GM18502 (cell line): ENCODE measurements around the gene SEPTIN14.
"Not testable (repeated sequence)": the region's sequence is repeated elsewhere in the genome, so short reads cannot be mapped to it uniquely, and the experiment has no call there.

Source experiments
- ATAC-seq: cut with Tn5 transposase; IDR thresholded peaks from one replicate; pipeline ENCODE4 v1.9.1; 2021; ENCODE audit warnings: mild to moderate bottlenecking; ENCODE audit not compliant: unreplicated experiment, poor library complexity

The SEPTIN14 gene

DNA sequence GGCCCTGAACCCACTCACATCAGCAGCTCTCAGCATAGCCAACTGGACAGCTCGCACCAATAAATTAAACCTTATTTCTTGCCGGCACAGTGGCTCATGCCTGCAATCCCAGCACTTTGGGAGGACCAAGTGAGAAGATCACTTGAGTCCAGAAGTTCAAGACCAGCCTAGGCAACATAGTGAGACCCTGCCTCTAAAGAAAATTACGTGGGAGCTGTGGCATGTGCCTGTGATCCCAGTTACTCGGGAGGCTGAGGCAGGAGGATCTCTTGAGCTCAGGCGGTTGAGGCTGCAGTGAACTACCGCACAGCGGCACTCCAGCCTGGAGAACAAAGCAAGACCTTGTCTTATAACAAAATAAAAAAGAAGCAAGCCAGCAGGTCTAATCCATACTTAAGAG lies 75.7 kb downstream of the SEPTIN14 start:
- ATAC-seq, result no peak

DNA sequence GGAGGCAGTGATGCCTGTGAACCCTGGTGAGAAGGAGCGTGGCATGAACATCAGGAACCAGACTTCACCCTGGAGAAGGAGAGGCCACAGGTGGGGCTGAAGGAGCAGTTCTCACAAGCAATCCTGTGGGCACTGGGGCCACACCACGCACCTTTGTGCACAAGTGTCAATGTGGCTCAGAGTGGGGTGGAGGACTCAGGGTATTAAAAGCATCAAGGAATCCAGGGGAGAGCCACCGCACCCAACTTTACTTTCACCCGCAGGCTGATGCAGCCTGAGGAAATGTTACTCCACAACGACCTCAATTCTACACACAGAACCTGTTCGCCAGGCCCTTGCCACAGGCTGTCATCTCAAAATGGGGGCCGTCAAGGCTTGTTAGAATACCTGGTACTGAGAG lies 77.1 kb downstream of the SEPTIN14 start:
- not testable (repeated sequence) for ATAC-seq

DNA sequence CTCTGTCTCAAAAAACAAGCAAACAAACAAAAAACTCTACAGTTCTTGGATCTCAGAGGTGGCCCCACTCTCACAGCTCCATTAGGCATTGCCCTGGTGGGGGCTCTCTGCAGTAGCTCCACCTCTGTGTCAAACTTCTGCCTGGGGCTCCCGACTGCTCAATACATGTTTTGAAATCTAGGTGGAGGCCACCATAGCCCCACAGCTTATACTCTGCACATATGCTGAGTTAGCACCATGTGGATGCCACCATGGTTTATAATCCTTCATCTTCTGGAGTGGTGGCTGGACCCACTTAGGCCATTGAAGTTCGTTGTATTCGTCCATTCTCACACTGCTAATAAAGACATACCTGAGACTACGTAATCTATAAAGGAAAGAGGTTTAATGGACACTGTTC lies 78.4 kb downstream of the SEPTIN14 start:
- no peak for ATAC-seq

DNA sequence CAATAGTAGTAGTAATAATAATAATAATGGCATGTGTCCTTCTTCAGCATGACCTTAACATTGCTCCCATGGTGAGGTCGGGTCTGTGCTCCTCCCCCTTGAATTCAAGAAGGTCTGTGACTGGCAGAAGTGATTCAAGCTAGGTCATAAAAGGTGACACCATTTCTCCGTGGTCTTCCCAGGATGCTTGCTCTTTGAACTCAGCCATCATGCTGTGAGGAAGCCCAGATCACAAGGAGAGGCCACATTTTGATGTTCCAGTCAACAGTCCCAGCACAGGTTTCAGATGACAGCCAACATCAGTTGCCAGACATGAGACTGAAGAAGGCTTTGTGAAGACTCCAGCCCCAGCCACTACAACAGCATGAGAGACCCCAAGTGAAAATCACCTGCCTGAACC lies 83.9 kb downstream of the SEPTIN14 start:
- no peak for ATAC-seq

DNA sequence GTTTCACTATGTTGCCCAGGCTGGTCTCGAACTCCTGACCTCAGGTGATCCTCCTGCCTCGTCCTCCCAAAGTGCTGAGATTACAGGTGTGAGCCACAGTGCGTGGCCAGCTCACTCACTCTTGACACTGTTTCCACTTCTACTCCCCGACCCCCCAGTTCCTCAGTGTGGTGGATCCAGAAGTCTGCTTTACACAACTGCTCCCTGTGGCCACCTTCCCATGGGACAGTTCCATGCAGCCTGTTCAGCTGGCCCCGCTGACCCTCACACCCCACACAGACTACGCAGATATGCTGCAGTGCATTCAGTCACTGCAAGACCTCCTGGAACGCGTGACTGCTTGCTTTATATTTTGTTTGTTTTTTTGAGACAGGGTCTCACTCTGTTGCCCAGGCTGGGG lies 86.4 kb downstream of the SEPTIN14 start:
- no peak for ATAC-seq

DNA sequence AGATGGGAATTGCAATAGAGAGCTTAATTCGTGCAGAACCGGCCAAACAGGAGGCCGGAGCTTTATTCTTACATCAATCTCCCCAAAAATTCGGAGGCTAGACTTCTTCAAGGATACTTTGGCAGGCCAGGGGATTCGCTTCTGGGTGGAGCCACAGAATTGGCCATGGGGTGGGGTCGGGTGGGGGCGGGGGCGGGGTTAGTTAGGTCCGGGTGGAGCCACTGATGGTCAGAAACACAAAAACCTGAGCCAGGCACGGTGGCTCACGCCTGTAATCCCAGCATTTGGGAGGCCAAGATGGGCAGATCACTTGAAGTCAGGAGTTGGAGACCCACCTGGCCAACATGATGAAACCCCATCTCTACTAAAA lies 87.5 kb downstream of the SEPTIN14 start:
- ATAC-seq, result no peak

DNA sequence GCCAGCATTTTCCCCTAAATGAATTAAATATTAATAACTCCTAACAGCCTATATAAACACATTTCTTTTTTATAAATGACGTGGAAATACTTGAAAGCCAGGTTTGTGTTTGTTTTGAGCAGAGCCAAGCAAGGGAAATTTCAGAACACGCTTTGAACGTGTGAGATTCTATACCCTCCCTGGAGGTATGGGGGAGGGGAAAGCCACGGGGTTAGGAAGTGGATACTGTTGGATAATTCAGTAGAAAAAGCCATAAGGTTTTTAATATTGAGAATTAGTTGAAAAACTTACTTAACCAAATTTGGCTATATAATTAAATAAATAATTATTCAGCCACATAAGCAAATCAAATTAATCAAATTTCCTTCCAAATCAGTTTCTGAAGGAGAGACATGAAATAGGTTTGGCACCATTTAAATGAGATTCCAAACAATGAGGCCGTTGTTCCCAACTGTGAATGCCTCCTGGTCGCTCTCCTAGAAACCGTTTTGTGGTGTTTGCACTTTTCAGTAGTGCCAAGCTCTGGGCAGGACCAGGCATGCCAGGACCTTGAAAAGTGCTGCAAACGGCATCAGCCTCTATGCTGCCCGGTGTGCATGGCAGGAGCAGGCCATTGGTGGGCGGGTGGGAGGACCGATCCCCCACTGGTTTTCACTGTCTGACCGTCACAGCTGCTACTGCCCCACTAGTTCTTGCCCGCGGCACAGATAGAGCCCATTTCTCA lies 88.1 kb downstream of the SEPTIN14 start:
- ATAC-seq, result no peak

DNA sequence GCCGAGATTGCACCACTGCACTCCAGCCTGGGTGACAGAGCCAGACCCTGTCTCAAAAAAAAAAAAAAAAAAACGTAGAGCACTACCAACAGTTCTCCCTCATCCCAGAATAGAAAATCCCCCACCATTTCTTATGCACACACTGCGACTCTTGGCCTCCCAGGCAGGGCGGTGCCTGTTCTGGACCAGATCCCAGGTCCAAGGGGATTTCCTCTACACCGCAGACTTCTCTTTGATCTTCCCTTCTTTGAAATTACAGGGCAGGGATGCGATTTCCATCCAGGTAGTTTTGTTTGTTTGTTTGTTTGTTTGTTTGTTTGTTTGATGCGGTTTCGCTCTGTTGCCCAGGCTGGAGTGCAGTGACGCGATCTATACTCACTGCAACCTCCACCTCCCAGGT lies 91.8 kb downstream of the SEPTIN14 start:
- no peak for ATAC-seq

DNA sequence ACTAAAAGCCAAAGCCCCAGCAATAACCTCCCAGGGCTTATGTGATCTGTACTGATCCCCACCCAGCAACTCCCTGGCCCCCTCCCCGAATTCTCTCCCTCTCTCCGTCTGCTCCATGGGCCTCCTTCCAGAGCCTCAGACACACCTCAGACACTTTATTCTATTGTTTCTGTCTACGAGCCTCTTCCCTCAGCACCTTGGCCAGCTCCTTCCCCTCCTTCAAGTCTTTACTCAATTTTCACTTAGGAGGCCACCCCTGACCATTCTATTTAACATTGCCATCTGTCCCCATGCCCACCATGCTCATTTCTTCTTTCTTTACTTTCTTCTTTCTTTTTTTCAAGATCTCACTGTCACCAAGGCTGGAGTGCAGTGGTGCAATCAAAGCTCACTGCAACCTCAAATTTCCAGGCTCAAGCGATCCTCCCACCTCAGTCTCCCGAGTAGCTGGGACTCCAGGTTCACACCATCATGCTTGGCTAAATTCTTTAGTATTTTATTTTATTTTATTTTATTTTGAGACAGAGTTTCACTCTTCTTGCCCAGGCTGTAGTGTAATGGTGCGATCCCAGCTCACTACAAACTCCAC lies 109.2 kb downstream of the SEPTIN14 start:
- ATAC-seq, result not testable (repeated sequence)

DNA sequence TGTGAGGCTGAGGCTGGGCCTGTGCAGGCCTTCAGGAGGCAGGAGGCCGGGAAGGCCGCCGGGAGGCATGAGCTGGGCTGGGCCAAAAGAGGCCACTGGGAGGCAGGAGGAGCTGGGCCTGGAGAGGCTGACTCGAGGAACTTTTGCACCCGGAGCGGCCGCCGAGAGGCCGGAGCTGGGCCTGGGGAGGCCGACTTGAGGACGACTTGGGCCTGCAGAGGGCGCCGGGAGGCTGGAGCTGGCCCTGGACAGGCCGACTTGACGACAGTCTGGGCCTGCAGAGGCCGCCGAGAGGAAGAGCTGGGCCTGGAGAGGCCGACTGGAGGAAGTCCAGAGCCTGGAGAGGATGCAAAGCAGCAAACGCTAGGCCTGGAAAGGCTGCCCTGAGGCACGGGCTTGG lies 117.8 kb downstream of the SEPTIN14 start:
- ATAC-seq, result not testable (repeated sequence)
